GM19372 (cell line): ENCODE results near the gene ST8SIA4.

Experiments used
- ATAC-seq: cut with Tn5 transposase; IDR thresholded peaks from one replicate; pipeline ENCODE4 v1.9.1; 2021; ENCODE audit warnings: mild to moderate bottlenecking, low read depth, moderate library complexity; ENCODE audit not compliant: unreplicated experiment

Gene ST8SIA4

GRCh38 chr5:100903039-100903887, at the start of gene ST8SIA4:
TSS of gene ST8SIA4 (minus strand) at chr5:100903282. CDS start at chr5:100902955, 327 bp downstream.
- peak; percentile 65 for ATAC-seq

- no peak for ATAC-seq
These were observed 47.9 kb upstream of the ST8SIA4 start for GRCh38 chr5:100950985-100951384.

- ATAC-seq = no peak
These were observed 10.2 kb upstream of the ST8SIA4 start for GRCh38 chr5:100913298-100913697.

- ATAC-seq = no peak
These were observed 6.0 kb upstream of the ST8SIA4 start for GRCh38 chr5:100909034-100909433.

- ATAC-seq = no peak
These were observed 2.3 kb upstream of the ST8SIA4 start for GRCh38 chr5:100905259-100905914.

GRCh38 chr5:100904259-100904861, 1.3 kb upstream of the ST8SIA4 start:
- peak; percentile 12 for ATAC-seq

- no peak for ATAC-seq
These were observed 543 bp downstream of the ST8SIA4 start for GRCh38 chr5:100902440-100903038.

GRCh38 chr5:100901821-100902341, 1.2 kb downstream of the ST8SIA4 start:
- peak; percentile 8 for ATAC-seq

GRCh38 chr5:100900796-100901781, 2.0 kb downstream of the ST8SIA4 start:
- ATAC-seq = peak; percentile 33

- no peak for ATAC-seq
These were observed 2.8 kb downstream of the ST8SIA4 start for GRCh38 chr5:100900142-100900795.

GRCh38 chr5:100899675-100900074, 3.4 kb downstream of the ST8SIA4 start:
- ATAC-seq = no peak

- no peak for ATAC-seq
These were observed 4.4 kb downstream of the ST8SIA4 start for GRCh38 chr5:100898504-100899346.

GRCh38 chr5:100896054-100896453, 7.0 kb downstream of the ST8SIA4 start:
- no peak for ATAC-seq

GRCh38 chr5:100890461-100891008, 12.5 kb downstream of the ST8SIA4 start:
- ATAC-seq = peak; percentile 74

GRCh38 chr5:100889896-100890295, 13.2 kb downstream of the ST8SIA4 start:
- ATAC-seq = no peak

- peak; percentile 69 for ATAC-seq
These were observed 13.8 kb downstream of the ST8SIA4 start for GRCh38 chr5:100889165-100889743.

GRCh38 chr5:100877274-100877673, 25.8 kb downstream of the ST8SIA4 start:
- no peak for ATAC-seq
